Ascending aorta (tissue), 2 donors: ENCODE results near the gene GRM7. TPM values are rescaled to one million over a fixed set of nuclear protein-coding genes. Genes with fewer than 3 reads are reported as not detected.

Experiments used
- DNase-seq, 2 donors: peaks; one replicate each; pipeline ENCODE4 v3.0.0-alpha.2; 2019; ENCODE audit warnings: low spot score in 2 of 2
- H3K27ac ChIP-seq, 2 donors: fragments of 200-600 bp; sonication (generic); one replicate each; pipeline ENCODE4 v1.5.1; 2016 to 2017; ENCODE audit warnings: mild to moderate bottlenecking in 1 of 2
- H3K27me3 ChIP-seq: fragments of 200-600 bp; sonication (generic); one replicate; pipeline ENCODE4 v1.5.1; 2017
- H3K36me3 ChIP-seq, 2 donors: fragments of 200-600 bp; sonication (generic); one replicate each; pipeline ENCODE4 v1.5.1; 2016
- H3K4me1 ChIP-seq, 2 donors: fragments of 200-600 bp; sonication (generic); one replicate each; pipeline ENCODE4 v1.5.1; 2016 to 2017; ENCODE audit warnings: mild to moderate bottlenecking in 1 of 2
- H3K4me3 ChIP-seq, 2 donors: fragments of 200-600 bp; sonication (generic); one replicate each; pipeline ENCODE4 v1.5.1; 2016 to 2017; ENCODE audit warnings: mild to moderate bottlenecking in 1 of 2
- H3K9me3 ChIP-seq, 2 donors: fragments of 200-600 bp; sonication (generic); one replicate each; pipeline ENCODE4 v1.5.1; 2016
- intact Hi-C: fragments of 100-400 bp; cut with DNase I; formaldehyde crosslinking; loops from one replicate; pipeline ENCODE4 v1.15.1; 2023
- total RNA-seq: library from RNA; depleted of rRNA; stranded (reverse); fragments of >200 nt; gene quantifications from one replicate; pipeline ENCODE4 v1.1.0, GENCODE V29; 2016
- TF ChIP-seq, protein P1 (sequence below), 3 experiments: fragments of 200-600 bp in 2 of 3; fragments of 450-650 bp in 1 of 3; sonication (generic) in 2 of 3; IDR thresholded peaks; one replicate each; pipeline ENCODE4 v1.5.1; 2016 to 2019; ENCODE audit warnings: antibody characterized with exemption in 3 of 3, mild to moderate bottlenecking in 1 of 3, moderate library complexity in 1 of 3

The GRM7 gene
- total RNA-seq, 1 donor from 2014 or later: 4.8 TPM

DNA sequence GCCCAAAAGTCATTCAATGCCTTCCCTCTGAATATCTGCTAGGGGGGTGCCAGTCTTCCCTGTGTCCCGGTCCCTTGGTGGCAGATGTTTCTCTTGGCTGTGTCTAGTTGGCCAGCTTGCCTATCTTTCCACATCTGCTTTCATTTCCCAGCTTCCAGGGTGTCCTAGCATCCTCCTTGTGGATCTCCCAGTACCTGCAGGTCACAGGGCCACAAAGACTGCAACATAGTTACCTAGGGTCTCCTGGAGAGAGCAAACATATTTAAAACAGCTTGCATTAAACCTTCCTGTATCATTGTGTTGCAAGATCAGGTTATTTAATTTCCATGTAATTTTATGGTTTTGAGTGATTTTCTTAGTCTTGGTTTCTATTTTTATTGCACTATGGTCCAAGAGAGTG lies 400.1 kb downstream of the GRM7 start:
- H3K9me3 ChIP-seq: peaks cover 0 to 2% of the 10 kb centered on the region in 2 donors
- DNase-seq: no peak
- no peaks in the 10 kb centered on the region for H3K36me3 ChIP-seq
- no peaks in the 10 kb centered on the region for H3K4me1 ChIP-seq
- H3K27ac ChIP-seq: no peak overlapping the region
- H3K27me3 ChIP-seq: no peaks in the 10 kb centered on the region
- TF ChIP-seq, protein P1, sequence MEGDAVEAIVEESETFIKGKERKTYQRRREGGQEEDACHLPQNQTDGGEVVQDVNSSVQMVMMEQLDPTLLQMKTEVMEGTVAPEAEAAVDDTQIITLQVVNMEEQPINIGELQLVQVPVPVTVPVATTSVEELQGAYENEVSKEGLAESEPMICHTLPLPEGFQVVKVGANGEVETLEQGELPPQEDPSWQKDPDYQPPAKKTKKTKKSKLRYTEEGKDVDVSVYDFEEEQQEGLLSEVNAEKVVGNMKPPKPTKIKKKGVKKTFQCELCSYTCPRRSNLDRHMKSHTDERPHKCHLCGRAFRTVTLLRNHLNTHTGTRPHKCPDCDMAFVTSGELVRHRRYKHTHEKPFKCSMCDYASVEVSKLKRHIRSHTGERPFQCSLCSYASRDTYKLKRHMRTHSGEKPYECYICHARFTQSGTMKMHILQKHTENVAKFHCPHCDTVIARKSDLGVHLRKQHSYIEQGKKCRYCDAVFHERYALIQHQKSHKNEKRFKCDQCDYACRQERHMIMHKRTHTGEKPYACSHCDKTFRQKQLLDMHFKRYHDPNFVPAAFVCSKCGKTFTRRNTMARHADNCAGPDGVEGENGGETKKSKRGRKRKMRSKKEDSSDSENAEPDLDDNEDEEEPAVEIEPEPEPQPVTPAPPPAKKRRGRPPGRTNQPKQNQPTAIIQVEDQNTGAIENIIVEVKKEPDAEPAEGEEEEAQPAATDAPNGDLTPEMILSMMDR (IDR thresholded peaks at IDR 0.05): no peak
- no peak overlapping the region for H3K4me3 ChIP-seq
- intact Hi-C loops: no loop called here

DNA sequence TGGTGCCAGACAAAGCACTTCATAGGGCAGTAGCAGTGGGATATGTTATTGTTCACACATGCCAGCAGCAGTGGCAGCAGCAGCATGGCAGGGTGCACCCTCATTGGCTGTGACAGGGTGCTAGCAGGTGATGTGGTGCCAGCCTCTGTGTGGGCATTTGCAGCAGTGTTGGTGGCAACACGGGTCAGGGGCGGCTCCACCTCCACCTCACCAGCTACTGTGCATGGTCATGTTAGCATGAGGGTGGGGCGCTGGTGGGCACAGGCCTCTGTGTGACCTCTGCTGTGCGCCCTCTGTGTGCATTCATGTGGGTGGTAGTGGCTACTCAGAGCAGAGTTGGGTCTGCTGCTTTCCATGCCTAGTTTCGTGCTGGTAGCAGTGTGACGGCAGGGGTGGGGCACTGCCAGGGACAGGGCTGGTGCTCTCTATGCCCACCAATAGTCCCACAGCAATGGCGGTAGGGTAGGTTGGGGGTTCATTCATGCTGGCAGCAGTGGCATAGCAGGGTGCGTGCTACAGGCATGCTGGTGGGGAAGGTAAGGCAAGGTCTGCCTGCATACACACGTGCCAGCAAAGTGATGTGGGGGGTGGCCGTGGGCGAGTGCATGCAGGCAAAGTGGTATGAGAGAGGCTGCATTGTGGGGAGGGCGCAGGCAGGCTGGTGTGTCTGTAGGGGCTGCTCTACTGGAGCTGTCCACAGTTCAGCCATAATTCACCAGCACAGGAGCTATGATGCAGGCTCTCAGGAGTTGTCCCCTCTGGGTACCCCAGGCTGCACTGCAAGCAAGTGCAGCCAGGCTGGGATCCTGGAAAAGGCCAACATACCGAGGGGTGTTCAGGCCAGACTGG lies 402.7 kb downstream of the GRM7 start:
- peaks cover 0 to 2% of the 10 kb centered on the region in 2 donors for H3K9me3 ChIP-seq
- H3K36me3 ChIP-seq: no peaks in the 10 kb centered on the region
- no peaks in the 10 kb centered on the region for H3K27me3 ChIP-seq
- TF ChIP-seq, protein P1 (IDR thresholded peaks at IDR 0.05): no peak
- H3K4me1 ChIP-seq: no peaks in the 10 kb centered on the region
- H3K27ac ChIP-seq: no peak overlapping the region
- intact Hi-C loops: no loop called here
- no peak for DNase-seq
- no peak overlapping the region for H3K4me3 ChIP-seq

- intact Hi-C loops: no loop called here
- Histone ChIP-seq H3K27me3 (no peaks in the 10 kb centered on the region), H3K4me1 (no peaks in the 10 kb centered on the region), H3K4me3 (no peak overlapping the region), H3K36me3 (no peaks in the 10 kb centered on the region), H3K27ac (no peak overlapping the region), H3K9me3 (peaks cover 0 to 2% of the 10 kb centered on the region in 2 donors)
- TF ChIP-seq, protein P1 (IDR thresholded peaks at IDR 0.05): no peak
- no peak for DNase-seq
Observed at GRCh38 chr3:7264196-7264526, 403.2 kb downstream of the GRM7 start.

- TF ChIP-seq, protein P1 (IDR thresholded peaks at IDR 0.05): no peak
- intact Hi-C loops: no loop called here
Observed at GRCh38 chr3:7265736-7266135, 404.8 kb downstream of the GRM7 start.

DNA sequence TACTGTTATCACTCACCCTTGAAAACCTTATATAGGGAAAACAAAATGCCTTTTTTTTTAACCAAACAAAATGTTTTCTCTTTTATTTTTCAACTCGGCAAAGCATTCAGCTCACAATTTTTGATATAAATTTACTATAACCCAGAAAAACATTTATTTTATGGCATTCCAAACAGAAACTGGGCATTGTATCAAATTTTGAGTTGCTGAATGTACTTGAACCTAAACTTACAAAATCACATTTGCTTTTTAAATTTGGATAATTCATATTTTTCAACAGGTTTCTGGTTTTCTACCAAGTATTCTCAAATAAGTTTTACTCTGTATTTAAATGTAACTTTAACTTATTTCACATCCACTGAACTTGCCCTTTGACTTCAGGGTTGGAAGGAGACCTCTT lies 405.6 kb downstream of the GRM7 start:
- Histone ChIP-seq H3K4me3 (no peak overlapping the region), H3K36me3 (no peaks in the 10 kb centered on the region), H3K27ac (no peak overlapping the region), H3K4me1 (no peaks in the 10 kb centered on the region), H3K9me3 (no peaks in the 10 kb centered on the region), H3K27me3 (no peaks in the 10 kb centered on the region)
- no peak for DNase-seq
- intact Hi-C loops: no loop called here
- TF ChIP-seq, protein P1 (IDR thresholded peaks at IDR 0.05): no peak

More at GRCh38 chr3:7265736-7266135, 404.8 kb downstream of the GRM7 start:
- H3K27me3 ChIP-seq: no peaks in the 10 kb centered on the region
- no peaks in the 10 kb centered on the region for H3K36me3 ChIP-seq
- H3K27ac ChIP-seq: no peak overlapping the region
- peaks cover 0 to 2% of the 10 kb centered on the region in 2 donors for H3K9me3 ChIP-seq
- no peak overlapping the region for H3K4me3 ChIP-seq
- DNase-seq: no peak
- no peaks in the 10 kb centered on the region for H3K4me1 ChIP-seq
